Hippocampal formation (tissue), 2 donors: ENCODE data around the gene CERKL.
A peak's percentile ranks its signal among the peaks of the same experiment; 100 is the strongest.
"Not testable (repeated sequence)": the region's sequence is repeated elsewhere in the genome, so short reads cannot be mapped to it uniquely, and the experiment has no call there.

ENCODE experiments used
- DNase-seq, 2 donors: peaks; one replicate each; lab custom pipeline; 2025; lab: John Stamatoyannopoulos, UW

Gene CERKL

DNA sequence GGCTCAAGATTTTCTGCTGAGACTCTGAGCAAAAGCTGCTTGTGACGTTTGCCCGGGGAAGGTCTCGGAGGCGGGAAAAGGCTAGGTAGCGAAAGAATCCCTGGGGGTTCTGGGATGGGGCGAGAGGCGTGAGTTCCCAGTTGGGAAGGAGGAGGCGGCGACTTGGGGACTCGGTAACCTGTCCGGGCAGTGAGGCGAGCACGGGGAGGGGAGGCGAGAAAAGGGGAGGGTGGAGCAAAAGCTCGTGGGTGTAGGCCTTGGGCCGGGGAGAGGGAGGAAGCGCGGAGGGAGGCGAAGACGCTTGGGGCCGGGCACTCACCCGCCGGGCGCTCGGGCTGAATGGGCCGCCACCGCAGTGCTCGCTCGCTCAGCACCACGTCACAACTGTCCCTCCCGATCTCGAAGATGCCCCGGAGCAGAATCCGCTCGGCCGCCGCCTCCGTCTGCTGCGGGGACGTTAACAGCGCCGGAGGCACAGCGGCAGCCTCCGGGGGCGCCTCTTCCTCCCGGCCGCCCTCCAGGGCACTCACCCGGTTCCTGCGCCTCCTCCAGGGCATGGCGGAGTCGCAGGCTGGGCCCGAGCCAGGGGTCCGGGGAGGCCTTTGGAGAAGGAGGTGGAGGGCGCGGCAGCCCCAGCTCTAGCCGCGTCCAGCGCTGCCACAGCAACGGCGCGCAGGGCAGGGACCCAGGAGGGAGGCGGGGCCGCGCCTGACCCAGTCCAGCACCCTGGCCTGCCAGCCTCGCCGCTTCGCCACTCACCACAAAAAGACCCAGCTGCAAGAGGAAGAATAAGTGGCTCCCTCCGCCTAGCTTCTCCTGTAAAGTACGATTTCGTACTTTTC is at the start of gene CERKL:
Gene CERKL (minus strand): TSS at position 656 of the 842 bp plus-strand sequence. CDS start 99 bp downstream, at position 557.
- DNase-seq: no peak

GRCh38 chr2:181702519-181702918 is 45.6 kb upstream of the CERKL start:
- DNase-seq: not testable (repeated sequence)

DNA sequence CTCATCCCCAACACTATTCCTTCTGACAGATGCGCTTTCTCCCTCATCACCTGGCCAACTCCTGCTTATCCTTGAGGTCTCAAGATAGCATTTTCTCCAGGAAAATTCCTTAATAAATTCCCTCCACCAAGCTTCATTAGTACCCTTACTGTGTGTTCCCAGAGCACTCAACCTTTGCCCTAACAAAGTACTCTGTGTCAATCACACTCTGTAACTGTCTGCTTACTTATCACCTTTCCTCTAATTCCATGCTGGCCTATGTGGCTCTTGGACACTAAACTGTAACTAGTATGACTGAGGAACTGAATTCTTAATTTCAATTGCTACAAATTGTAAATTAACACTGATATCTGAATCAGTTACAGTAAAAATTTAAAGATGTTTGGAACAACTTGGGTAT is 41.3 kb upstream of the CERKL start:
- no peak for DNase-seq

GRCh38 chr2:181697571-181697970 is 40.7 kb upstream of the CERKL start:
- no peak for DNase-seq

DNA sequence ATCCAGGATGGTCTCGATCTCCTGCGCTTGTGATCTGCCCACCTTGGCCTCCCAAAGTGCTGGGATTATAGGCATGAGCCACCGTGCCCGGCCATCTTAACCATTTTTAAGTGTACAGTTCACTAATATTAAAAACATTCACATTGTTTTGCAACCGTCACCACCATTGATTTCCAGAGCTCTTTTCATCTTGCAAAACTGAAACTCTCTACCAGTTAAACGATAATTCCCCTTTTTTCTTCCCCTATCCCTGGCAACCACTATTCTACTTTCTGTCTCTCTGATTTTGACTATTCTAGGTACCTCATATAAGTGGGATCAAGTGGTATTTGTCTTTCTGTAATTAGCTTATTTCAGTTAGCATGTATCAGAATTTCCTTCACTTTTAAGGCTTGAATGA is 40.2 kb upstream of the CERKL start:
- DNase-seq: no peak

DNA sequence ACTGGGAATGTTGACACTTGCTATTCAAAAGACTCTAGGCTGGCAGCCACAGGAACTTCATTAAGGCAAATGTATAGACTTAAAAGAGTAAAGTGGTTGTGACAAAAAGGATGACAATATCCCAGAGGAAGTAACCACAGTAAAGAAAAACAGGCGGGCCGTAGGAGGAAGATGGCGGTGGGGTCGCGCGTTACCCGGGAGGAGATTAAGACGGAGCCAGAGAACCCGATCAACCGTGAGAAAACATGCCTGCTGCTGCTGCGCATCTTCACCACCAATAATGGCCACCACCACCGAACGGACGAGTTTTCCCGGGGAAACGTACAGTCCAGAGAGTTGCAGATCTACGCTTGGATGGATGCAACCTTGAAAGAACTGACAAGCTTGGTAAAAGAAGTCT is 37.4 kb upstream of the CERKL start:
- no peak for DNase-seq

- no peak for DNase-seq
Measured at GRCh38 chr2:181690860-181691259, 34.0 kb upstream of the CERKL start.

DNA sequence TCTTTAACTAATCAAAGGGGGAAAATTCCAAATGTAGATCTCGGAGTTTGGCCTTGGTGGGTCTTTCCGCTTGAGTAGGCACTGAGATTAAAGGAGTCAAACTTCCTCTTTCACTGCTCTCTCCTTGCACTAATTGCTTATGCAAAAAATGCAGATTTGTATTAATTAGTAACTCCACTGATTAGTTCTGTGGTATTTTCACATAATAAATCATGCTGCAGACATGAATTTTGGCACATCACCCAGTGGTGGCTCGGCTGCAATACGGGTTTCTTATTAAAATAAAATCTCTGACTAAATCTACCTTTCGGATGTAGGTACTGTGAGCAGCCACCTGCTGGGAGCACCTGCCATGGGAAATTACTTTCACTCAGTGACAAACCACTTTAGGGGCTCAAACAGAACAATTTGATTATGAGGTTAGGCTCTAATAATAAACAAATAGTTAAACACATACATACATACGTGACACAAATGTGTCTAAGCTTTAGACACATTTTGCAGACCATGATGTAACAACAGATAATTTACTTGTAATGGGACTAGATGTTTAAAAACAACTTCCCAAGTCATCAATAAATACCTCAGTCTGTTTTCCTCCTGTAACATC is 29.8 kb upstream of the CERKL start:
- DNase-seq: no peak

GRCh38 chr2:181685150-181685688 is 28.3 kb upstream of the CERKL start:
- DNase-seq: no peak

- DNase-seq: no peak
Measured at GRCh38 chr2:181684454-181685149, 27.7 kb upstream of the CERKL start.

- no peak for DNase-seq
Measured at GRCh38 chr2:181683518-181684453, 26.9 kb upstream of the CERKL start.

DNA sequence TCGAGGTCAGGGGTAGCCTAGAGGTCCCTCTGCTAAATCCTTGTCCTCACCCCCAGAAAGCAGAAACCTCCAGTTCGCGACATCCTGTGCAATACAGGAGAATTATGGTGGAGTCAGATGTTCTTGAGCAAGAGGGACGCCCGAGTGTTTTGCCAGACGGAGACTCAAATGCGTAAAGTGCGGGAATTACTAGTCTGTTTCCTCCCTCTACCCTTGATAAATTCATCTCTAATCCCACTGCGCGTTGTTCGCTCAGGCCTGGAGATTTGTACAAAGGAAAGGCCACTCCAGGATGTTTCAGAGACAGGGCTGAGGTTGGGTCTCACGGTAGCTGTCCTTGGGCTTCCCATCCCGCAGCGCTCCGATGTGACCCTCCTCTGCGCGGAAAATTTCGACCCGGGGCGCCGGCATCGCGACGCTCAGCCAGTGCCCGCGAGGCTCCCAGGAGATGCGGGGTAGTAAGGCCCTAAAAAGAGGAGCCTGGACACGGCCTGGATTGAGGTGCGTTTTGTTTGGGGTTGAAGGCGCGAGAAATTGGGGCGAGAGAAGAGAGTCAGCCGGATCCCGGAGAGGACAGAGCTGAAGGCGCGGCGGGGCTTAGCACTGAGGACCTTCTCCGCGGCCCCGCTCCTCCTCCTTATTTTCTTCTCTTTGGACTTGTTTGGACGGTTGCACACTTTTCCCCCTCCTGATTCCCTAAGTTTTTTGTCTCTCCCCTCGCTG is 26.1 kb upstream of the CERKL start:
- DNase-seq: no peak

- no peak for DNase-seq
Measured at GRCh38 chr2:181682026-181682789, 25.3 kb upstream of the CERKL start.

- no peak for DNase-seq
Measured at GRCh38 chr2:181680937-181681811, 24.3 kb upstream of the CERKL start.

DNA sequence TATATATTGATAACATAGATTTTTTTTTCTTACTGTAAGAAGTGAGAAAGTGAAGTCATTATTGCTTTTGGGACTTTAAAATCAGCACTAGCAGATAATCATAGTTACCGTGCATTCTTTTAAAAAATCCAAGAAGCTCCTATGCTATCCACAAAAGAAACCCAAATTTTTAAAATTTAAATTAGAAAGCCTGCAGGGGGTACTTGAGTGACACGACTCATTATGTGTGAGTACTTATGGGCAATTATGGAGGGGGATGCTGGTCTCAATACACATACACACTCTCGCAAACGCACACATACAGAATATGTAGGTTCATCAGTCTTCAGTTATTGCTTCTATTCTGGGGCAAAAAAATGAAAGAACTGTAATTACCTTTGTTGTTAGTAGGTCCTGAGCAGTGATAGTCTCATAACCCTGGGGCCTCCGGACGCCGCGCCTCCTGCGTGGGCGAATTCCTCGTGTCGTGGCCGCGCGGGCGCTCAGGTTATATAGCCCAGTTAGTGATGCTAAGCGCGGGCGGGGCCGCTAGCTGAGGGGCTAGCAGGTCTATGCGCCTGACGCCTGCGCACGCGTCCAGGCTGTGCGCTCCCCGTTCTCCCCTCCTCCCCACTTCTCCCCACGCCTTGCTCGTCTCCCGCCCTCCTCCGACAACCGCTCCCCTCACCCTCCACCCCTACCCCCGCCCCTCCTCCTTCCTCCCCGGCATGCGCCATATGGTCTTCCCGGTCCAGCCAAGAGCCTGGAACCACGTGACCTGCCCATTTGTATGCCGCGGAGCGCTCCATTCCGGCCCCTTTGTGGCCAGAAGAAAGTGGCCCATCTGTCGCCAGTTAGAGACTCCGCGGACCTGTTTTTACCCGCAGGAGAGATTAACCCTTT is 23.4 kb upstream of the CERKL start, which contains the start of gene NEUROD1:
Gene NEUROD1 (minus strand): TSS at position 463 of the 882 bp plus-strand sequence. CDS start 1,657 bp downstream, outside the sequence.
- peak in 1 of 2 donors; percentile 16 for DNase-seq

- no peak for DNase-seq
Measured at GRCh38 chr2:181679544-181679979, 22.7 kb upstream of the CERKL start.

GRCh38 chr2:181678861-181679543 is 22.1 kb upstream of the CERKL start:
- DNase-seq: no peak
